GM19239 (cell line): ENCODE data around the gene RNU4-1.
"Not testable (repeated sequence)": the region's sequence is repeated elsewhere in the genome, so short reads cannot be mapped to it uniquely, and the experiment has no call there.

Source experiments
- DNase-seq: peaks from one replicate; pipeline ENCODE4 v3.0.0; 2011; ENCODE audit warnings: low spot score; ENCODE audit not compliant: insufficient read length
- FAIRE-seq: peaks from 2 replicates; lab custom pipeline; 2011; peaks lifted over from hg19 to GRCh38; lab: Jason Lieb, UNC

RNU4-1 gene

DNA sequence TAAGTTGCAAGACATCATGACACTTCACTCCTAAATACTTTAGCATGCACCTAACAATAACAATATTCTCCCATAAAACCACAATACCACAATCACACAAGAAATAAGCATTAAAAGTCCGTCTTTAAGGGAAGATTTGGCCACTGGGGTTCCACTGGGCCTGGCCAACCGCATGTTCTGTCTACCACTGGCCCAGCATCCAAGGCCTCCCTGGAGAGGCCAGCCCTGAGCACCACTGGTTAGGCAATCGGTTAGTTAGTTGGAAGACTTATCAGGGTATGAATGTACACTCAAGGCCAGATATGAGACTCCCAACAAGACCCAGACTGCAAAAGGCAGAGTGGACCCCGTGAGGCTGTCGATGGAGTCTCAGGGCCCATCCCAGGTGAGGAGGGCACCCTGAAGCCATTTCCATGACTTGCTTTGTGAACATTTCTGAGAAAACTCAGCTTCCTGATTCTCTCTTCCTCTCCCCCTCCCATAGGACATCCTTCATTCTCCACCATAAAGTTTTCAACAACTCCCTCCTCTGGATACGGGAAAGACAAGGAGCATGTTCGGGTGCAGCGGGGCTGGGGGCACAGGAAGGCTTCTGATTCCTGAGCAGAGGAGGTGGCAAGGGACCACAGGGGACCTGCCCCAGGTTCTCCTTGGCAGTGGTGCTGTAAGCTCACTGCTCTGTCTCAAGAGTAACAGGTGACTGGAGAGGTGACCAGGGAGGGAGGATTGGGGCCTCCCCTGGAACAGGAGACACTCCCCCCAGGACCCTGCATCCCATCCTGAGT lies 33.4 kb downstream of the RNU4-1 start:
- FAIRE-seq (no peak), DNase-seq (no peak)

- DNase-seq = no peak
- FAIRE-seq = no peak
Measured at GRCh38 chr12:120258323-120258896, 34.6 kb downstream of the RNU4-1 start.

- DNase-seq = no peak
- no peak for FAIRE-seq
Measured at GRCh38 chr12:120257041-120257821, 35.8 kb downstream of the RNU4-1 start.

GRCh38 chr12:120254809-120255208 lies 38.2 kb downstream of the RNU4-1 start:
- FAIRE-seq (no peak), DNase-seq (no peak)

GRCh38 chr12:120253313-120253712 lies 39.7 kb downstream of the RNU4-1 start:
- DNase-seq, FAIRE-seq: not testable (repeated sequence)

- DNase-seq = no peak
- no peak for FAIRE-seq
Measured at GRCh38 chr12:120252071-120252906, 40.7 kb downstream of the RNU4-1 start.

GRCh38 chr12:120251364-120252070 lies 41.5 kb downstream of the RNU4-1 start:
- not testable (repeated sequence) for FAIRE-seq, DNase-seq

GRCh38 chr12:120249875-120250795 lies 42.9 kb downstream of the RNU4-1 start:
- DNase-seq = no peak
- FAIRE-seq = peak; percentile 70

DNA sequence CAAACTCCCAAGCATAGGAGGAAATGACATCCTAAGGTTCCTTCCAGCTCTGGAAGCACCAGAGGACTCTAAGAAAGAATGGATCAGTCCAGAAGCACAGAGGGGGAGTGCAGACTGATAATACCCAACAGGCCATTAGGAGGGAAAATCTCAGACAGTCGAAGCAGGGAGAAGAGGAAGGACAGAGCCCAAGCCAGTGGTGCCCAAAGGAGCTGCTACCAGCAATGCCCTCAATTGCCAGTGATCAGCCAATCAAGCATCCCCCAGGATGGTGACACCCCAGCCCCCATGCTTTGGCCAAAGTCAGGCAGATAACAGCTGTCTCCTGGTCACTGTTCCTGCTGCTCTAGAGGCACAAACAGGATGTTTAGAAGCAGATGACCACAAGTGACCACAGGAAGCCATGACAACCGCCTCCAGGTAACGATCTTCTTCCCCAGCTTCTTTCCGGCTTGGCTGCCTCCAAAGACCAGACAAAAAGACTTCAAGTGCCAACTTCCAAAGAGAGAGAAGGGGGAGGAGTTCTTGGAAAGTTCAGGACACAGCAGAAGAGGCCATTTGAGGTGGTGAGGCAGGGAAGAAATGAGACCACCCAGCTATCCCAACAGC lies 43.7 kb downstream of the RNU4-1 start:
- FAIRE-seq = no peak

GRCh38 chr12:120247621-120248030 lies 45.4 kb downstream of the RNU4-1 start:
- no peak for FAIRE-seq
- no peak for DNase-seq

More for the DNA sequence above, 43.7 kb downstream of the RNU4-1 start:
- DNase-seq = no peak

DNA sequence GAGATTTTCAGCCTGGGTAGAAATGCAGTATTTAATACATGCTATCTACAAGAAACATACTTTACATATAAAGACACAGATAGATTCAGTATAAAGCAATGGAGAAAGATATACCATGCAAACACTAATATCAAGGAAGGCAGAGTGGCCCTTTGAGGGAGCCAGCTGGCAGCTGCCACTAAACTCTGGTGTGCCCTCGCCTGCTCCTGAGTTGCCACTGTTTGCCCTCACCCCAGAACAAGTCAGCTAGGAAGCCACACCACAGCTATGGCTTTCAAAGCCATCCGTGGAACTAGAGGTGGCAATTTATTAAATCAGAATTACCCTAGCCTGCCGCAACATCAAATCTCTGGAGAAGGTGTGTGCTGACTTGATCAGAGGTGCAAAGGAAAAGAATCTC lies 45.9 kb downstream of the RNU4-1 start:
- DNase-seq (no peak), FAIRE-seq (no peak)

DNA sequence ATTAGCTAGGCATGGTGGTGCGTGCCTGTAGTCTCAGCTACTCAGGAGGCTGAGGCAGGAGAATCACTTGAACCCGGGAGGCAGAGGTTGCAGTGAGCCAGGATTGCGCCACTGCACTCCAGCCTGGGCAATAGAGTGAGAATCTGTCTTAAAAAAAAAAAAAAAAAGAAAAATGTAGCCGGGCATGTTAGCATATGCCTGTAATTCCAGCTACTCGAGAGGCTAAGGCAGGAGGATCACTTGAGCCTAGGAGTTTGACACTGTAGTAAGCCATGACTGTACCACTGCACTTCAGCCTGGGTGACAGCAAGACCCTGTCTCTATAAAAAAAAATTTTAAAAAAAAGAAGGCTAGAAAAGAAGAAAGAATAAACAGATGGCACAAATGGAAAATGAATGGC lies 46.3 kb downstream of the RNU4-1 start:
- DNase-seq, FAIRE-seq: not testable (repeated sequence)
